GM12872 (cell line): Measurements from ENCODE around the gene DDX60.

Experiments
- TF ChIP-seq, protein P1 (sequence below): IDR thresholded peaks from 3 replicates; pipeline ENCODE4 v1.5.1; 2011; ENCODE audit warnings: low read depth, mild to moderate bottlenecking, low read length, moderate library complexity; ENCODE audit not compliant: insufficient read depth

The DDX60 gene

DNA sequence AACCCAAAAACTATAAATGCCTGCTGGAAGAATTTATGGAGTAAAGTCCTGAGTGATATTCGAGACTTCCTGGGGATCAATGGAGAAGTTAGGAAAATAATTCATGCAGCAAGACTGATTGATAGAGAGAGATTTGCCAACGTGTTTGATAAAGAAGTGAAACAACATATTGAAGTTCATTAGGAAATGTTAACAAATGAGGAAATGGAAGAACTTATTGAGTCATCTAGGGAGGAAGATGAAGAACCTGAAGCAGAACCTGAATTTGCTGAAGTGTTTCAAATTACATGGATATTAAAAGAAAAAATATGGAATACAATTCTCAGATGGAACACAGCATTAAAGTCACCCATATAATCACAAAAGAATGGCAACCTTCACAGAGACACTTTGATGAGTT is 39.0 kb downstream of the DDX60 start:
- TF ChIP-seq, protein P1, sequence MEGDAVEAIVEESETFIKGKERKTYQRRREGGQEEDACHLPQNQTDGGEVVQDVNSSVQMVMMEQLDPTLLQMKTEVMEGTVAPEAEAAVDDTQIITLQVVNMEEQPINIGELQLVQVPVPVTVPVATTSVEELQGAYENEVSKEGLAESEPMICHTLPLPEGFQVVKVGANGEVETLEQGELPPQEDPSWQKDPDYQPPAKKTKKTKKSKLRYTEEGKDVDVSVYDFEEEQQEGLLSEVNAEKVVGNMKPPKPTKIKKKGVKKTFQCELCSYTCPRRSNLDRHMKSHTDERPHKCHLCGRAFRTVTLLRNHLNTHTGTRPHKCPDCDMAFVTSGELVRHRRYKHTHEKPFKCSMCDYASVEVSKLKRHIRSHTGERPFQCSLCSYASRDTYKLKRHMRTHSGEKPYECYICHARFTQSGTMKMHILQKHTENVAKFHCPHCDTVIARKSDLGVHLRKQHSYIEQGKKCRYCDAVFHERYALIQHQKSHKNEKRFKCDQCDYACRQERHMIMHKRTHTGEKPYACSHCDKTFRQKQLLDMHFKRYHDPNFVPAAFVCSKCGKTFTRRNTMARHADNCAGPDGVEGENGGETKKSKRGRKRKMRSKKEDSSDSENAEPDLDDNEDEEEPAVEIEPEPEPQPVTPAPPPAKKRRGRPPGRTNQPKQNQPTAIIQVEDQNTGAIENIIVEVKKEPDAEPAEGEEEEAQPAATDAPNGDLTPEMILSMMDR = no peak

DNA sequence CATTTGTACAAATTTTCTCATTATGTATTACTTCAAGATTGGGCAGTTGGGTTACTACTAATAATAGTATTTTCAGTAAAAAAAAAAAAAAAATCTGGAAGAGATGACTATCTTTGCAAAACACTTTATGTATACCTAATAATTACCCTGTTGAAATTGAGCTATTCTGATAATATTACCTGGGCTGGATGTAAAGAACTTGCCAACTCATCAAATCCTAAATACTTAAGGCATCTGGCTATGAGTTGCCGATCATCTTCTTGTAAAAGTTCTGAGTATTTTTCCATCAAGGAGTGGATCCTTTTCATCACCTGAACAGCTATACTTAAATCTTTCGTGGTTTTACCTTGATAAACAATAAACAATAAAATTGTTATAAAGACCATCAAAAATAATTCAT is 42.7 kb downstream of the DDX60 start:
- TF ChIP-seq, protein P1 = no peak

DNA sequence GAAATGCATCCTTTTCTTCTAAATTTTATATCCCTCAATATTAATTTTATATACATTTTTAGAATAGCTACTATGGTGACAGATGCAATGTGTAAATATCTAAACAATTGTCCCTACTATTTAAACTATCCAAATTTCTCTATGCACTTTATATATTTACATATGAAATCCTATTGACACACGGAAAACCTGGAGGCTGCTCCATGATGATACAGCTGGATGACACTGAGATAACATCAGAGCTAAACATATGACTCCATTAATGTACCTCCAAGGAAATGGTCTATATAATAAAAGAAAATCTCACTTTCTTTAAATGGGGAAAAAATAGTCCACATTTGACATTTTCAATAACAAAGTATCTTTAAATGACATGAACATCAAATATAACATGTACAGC is 43.7 kb downstream of the DDX60 start:
- TF ChIP-seq, protein P1 = no peak

DNA sequence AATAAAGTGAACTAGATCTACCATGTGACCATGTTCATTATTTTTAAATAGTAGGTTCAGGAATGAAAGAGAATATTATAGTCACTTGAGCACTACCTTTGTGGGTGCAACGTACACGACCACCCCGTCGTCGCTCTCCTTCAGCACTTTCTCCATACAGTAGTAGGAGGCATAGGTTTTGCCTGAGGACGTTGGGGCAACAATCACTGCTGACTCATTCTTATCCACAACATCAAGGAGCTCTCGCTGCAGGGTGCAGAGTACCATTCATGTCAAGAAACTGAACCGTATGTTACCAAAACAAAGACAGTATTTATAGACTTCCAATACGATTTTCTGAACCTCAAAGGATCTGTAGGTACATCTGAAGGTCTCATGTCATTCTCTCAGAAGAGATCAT is 44.7 kb downstream of the DDX60 start:
- TF ChIP-seq, protein P1 = no peak

DNA sequence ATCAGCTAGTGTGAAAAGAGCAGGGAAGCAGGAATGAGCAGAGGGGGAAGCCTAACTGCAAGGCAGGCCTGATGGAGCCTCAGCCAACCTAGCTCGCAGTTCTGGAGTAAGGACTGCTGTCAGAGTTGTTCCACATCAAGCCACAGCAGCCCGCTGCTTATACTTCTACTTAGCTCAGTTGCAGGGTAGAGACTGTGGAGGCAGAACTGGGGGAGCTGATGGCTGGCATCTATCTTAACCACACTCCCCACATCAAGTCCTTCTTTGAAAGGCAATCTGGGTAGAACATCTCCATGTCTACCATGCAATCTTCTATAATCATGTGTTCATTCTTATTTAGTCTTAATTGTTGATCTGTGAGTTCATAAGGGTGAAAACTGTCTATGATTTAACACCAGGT is 46.1 kb downstream of the DDX60 start:
- TF ChIP-seq, protein P1 = no peak

DNA sequence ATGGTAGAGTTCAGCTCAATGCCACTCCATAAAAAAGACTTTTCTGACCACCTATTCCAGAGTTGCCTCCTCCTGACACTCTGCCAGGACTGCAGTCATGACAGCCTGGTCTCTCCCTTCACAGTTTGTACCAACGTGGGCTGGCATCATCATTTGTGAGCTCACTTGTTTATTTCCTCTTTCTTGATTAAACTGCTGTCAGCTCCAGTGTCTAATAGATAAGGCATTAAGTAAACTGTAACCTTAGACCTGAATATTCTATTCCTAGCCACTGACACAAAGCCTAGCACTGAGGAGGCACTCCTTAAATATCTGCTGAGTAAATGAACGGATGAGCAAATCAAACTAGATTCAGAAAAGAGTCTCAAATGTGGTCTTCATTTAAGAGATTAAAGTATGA is 48.7 kb downstream of the DDX60 start:
- TF ChIP-seq, protein P1 = no peak

DNA sequence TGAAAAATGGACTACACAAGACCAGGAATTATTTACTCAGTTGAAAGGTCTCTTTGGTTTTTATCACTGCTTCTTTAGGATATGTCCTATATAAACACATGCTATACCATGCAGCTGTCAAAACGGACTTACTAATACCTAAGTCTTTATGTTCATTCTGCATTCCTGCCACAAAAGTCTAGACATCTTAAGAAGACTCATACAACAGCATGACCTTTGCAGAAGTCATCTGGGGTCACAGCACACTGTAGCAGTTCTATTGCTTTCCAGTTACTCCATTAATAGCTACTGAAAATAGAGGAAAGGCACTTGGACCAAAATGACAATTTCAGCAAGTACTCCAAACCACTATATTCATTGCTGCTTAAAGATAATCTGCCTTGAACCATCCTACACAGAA is 53.2 kb downstream of the DDX60 start:
- TF ChIP-seq, protein P1 = no peak

DNA sequence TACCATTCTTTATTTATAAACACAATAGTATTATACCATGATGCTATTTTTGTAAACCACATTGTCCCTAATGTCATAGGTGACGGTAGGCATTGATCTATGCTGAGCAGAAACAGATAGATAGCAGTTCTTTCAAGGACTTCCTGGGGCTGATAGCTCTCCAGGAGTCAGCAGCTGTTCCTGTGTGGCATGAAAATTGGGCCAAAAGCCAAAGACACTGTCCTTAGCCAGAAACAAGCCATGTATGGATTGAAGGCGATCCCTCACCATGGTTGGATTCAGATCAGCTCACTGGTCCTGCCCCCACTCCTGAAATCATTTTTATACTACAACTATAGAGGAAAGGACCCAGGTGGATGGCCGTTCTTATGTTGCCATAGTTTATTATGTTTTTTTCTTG is 53.6 kb downstream of the DDX60 start:
- TF ChIP-seq, protein P1 = no peak
